Measurements from ENCODE around the gene FBXO30. TPM values are rescaled to one million over a fixed set of nuclear protein-coding genes. Genes with fewer than 3 reads are reported as not detected.
A peak's percentile ranks its signal among the peaks of the same experiment; 100 is the strongest.

FBXO30 gene
- total and polyA plus RNA-seq, 9 of the 15 experiments (the other 6 are each of a cell fraction or from before 2014, with no cell fraction given): 3.6 to 12.8 (median 7.1) TPM

- TF ChIP-seq TARDBP (IDR thresholded peaks at IDR 0.05): no peak; the same call in 1 of the 2 replicates
- TF ChIP-seq TSHZ1 (CRISPR knock-in tag; IDR thresholded peaks at IDR 0.05): no peak
- TF ChIP-seq ZNF354B (CRISPR knock-in tag; IDR thresholded peaks at IDR 0.05): no peak
- TF ChIP-seq TOE1 (IDR thresholded peaks at IDR 0.05; ENCODE audit: borderline replicate concordance): no peak
- TF ChIP-seq TOE1 (CRISPR knock-in tag; IDR thresholded peaks at IDR 0.05; ENCODE audit: borderline replicate concordance, low read depth): no peak
- TF ChIP-seq MLLT1 (IDR thresholded peaks at IDR 0.05): peak; percentile 26 to 76; a peak in 1 of 4 replicates
- TF ChIP-seq ZNF449 (CRISPR knock-in tag; IDR thresholded peaks at IDR 0.05): no peak
- TF ChIP-seq DMBX1 (CRISPR knock-in tag; IDR thresholded peaks at IDR 0.05; ENCODE audit: borderline replicate concordance): no peak
- no peak for TF ChIP-seq GTF2E2 (tag; IDR thresholded peaks at IDR 0.05)
- no peak for TF ChIP-seq ZNF165 (CRISPR knock-in tag; IDR thresholded peaks at IDR 0.05; ENCODE audit: borderline replicate concordance)
- TF ChIP-seq FOXJ3 (CRISPR knock-in tag; IDR thresholded peaks at IDR 0.05): no peak
- no peak for TF ChIP-seq ELF4 (CRISPR knock-in tag; IDR thresholded peaks at IDR 0.05)
- TF ChIP-seq EP300 (IDR thresholded peaks at IDR 0.05; ENCODE audit: low read length): peak; percentile 73
- TF ChIP-seq E2F5 (CRISPR knock-in tag; IDR thresholded peaks at IDR 0.05): no peak
- no peak for TF ChIP-seq TCF7 (IDR thresholded peaks at IDR 0.05; ENCODE audit: borderline replicate concordance)
- TF ChIP-seq ZKSCAN1 (IDR thresholded peaks at IDR 0.05; ENCODE audit: low read depth, low read length): no peak
- TF ChIP-seq ZNF239 (CRISPR knock-in tag; IDR thresholded peaks at IDR 0.05): no peak
- no peak for TF ChIP-seq NFIX (CRISPR knock-in tag; IDR thresholded peaks at IDR 0.05; ENCODE audit: low read depth)
- TF ChIP-seq ZNF316 (IDR thresholded peaks at IDR 0.05): peak; percentile 100
Measured at GRCh38 chr6:145813285-145814034, 1.1 kb downstream of the FBXO30 start (continued).

All from K562 (cell line).